IPS-18a (cell line): ENCODE data around the gene IGFL3.
"Not testable (repeated sequence)": the region's sequence is repeated elsewhere in the genome, so short reads cannot be mapped to it uniquely, and the experiment has no call there.

ENCODE experiments used
- H3K27ac ChIP-seq: one replicate; pipeline ENCODE4 v1.5.1; 2013; ENCODE audit warnings: low read length
- H3K27me3 ChIP-seq: one replicate; pipeline ENCODE4 v1.6.1; 2013; ENCODE audit warnings: mild to moderate bottlenecking, low read length; ENCODE audit not compliant: control insufficient read depth, insufficient read depth
- H3K36me3 ChIP-seq: one replicate; pipeline ENCODE4 v1.6.1; 2013; ENCODE audit warnings: low read depth, low read length; ENCODE audit not compliant: control insufficient read depth
- H3K4me1 ChIP-seq: one replicate; pipeline ENCODE4 v1.6.1; 2013; ENCODE audit warnings: low read depth, low read length; ENCODE audit not compliant: control insufficient read depth
- H3K4me3 ChIP-seq: one replicate; pipeline ENCODE4 v1.5.1; 2013; ENCODE audit warnings: low read length
- H3K9ac ChIP-seq: one replicate; pipeline ENCODE4 v1.6.1; 2013; ENCODE audit warnings: mild to moderate bottlenecking, low read length, moderate library complexity
- H3K9me3 ChIP-seq: one replicate; pipeline ENCODE4 v1.6.1; 2013; ENCODE audit warnings: low read depth, low read length; ENCODE audit not compliant: control insufficient read depth

The IGFL3 gene

GRCh38 chr19:46088101-46088500 lies 36.4 kb downstream of the IGFL3 start:
- H3K4me1 ChIP-seq = no peaks in the 10 kb centered on the region
- H3K27ac ChIP-seq = no peak overlapping the region
- H3K27me3 ChIP-seq = no peaks in the 10 kb centered on the region
- no peak overlapping the region for H3K9ac ChIP-seq
- H3K9me3 ChIP-seq = no peaks in the 10 kb centered on the region
- no peak overlapping the region for H3K4me3 ChIP-seq
- no peaks in the 10 kb centered on the region for H3K36me3 ChIP-seq

- Histone ChIP-seq H3K4me3 (no peak overlapping the region), H3K27ac (no peak overlapping the region), H3K27me3 (no peaks in the 10 kb centered on the region), H3K9me3 (no peaks in the 10 kb centered on the region), H3K9ac (no peak overlapping the region), H3K36me3 (no peaks in the 10 kb centered on the region), H3K4me1 (no peaks in the 10 kb centered on the region)
These were observed 38.6 kb downstream of the IGFL3 start for GRCh38 chr19:46085888-46086287.

- H3K9ac ChIP-seq = no peak overlapping the region
These were observed 41.8 kb downstream of the IGFL3 start for GRCh38 chr19:46082728-46083050.

GRCh38 chr19:46081928-46082727 lies 42.4 kb downstream of the IGFL3 start:
- H3K27ac ChIP-seq = no peak overlapping the region
- H3K27me3 ChIP-seq = peaks cover 14% of the 10 kb centered on the region

More at GRCh38 chr19:46082728-46083050, 41.8 kb downstream of the IGFL3 start:
- H3K4me1 ChIP-seq = no peaks in the 10 kb centered on the region
- no peak overlapping the region for H3K4me3 ChIP-seq
- H3K36me3 ChIP-seq = no peaks in the 10 kb centered on the region
- peaks cover 10% of the 10 kb centered on the region for H3K27me3 ChIP-seq
- no peaks in the 10 kb centered on the region for H3K9me3 ChIP-seq
- H3K27ac ChIP-seq = no peak overlapping the region

GRCh38 chr19:46080561-46080960 lies 43.9 kb downstream of the IGFL3 start:
- Histone ChIP-seq H3K36me3 (no peaks in the 10 kb centered on the region), H3K9ac (no peak overlapping the region), H3K27ac (no peak overlapping the region), H3K27me3 (peaks cover 29% of the 10 kb centered on the region), H3K4me3 (no peak overlapping the region), H3K4me1 (no peaks in the 10 kb centered on the region), H3K9me3 (no peaks in the 10 kb centered on the region)

More at GRCh38 chr19:46081928-46082727, 42.4 kb downstream of the IGFL3 start:
- H3K36me3 ChIP-seq = no peaks in the 10 kb centered on the region
- no peaks in the 10 kb centered on the region for H3K9me3 ChIP-seq
- H3K4me1 ChIP-seq = no peaks in the 10 kb centered on the region
- H3K9ac ChIP-seq = no peak overlapping the region
- H3K4me3 ChIP-seq = no peak overlapping the region

- no peaks in the 10 kb centered on the region for H3K9me3 ChIP-seq
- H3K9ac ChIP-seq = no peak overlapping the region
- H3K27ac ChIP-seq = no peak overlapping the region
- no peaks in the 10 kb centered on the region for H3K4me1 ChIP-seq
- H3K36me3 ChIP-seq = no peaks in the 10 kb centered on the region
- H3K4me3 ChIP-seq = no peak overlapping the region
- peaks cover 39% of the 10 kb centered on the region for H3K27me3 ChIP-seq
These were observed 44.9 kb downstream of the IGFL3 start for GRCh38 chr19:46079576-46079975.

GRCh38 chr19:46078573-46079332 lies 45.7 kb downstream of the IGFL3 start:
- H3K27ac ChIP-seq, H3K36me3 ChIP-seq, H3K9me3 ChIP-seq, H3K4me3 ChIP-seq, H3K9ac ChIP-seq, H3K4me1 ChIP-seq: not testable (repeated sequence)
- peaks cover 43% of the 10 kb centered on the region for H3K27me3 ChIP-seq

GRCh38 chr19:46077815-46078167 lies 46.7 kb downstream of the IGFL3 start:
- Histone ChIP-seq H3K9me3 (no peaks in the 10 kb centered on the region), H3K4me3 (no peak overlapping the region), H3K4me1 (no peaks in the 10 kb centered on the region), H3K9ac (no peak overlapping the region), H3K27me3 (peaks cover 48% of the 10 kb centered on the region), H3K36me3 (no peaks in the 10 kb centered on the region), H3K27ac (no peak overlapping the region)

GRCh38 chr19:46076951-46077814 lies 47.3 kb downstream of the IGFL3 start:
- no peak overlapping the region for H3K9ac ChIP-seq
- no peaks in the 10 kb centered on the region for H3K4me1 ChIP-seq
- H3K36me3 ChIP-seq = no peaks in the 10 kb centered on the region
- H3K9me3 ChIP-seq = no peaks in the 10 kb centered on the region
- H3K4me3 ChIP-seq = peak overlapping the region; percentile 60
- peaks cover 51% of the 10 kb centered on the region for H3K27me3 ChIP-seq
- H3K27ac ChIP-seq = no peak overlapping the region

- Histone ChIP-seq H3K9me3 (no peaks in the 10 kb centered on the region), H3K9ac (no peak overlapping the region), H3K4me3 (peak overlapping the region; percentile 60), H3K4me1 (no peaks in the 10 kb centered on the region), H3K36me3 (no peaks in the 10 kb centered on the region), H3K27ac (no peak overlapping the region), H3K27me3 (peaks cover 61% of the 10 kb centered on the region)
These were observed 48.2 kb downstream of the IGFL3 start for GRCh38 chr19:46076031-46076880.
